Spleen (tissue), 7 donors: ENCODE measurements around the gene DACT1.

ENCODE experiments used
- POLR2A ChIP-seq, 3 donors: fragments of 450-650 bp; IDR thresholded peaks; one replicate each; pipeline ENCODE4 v1.5.1; 2017; ENCODE audit warnings: antibody characterized with exemption in 3 of 3, mild to moderate bottlenecking in 1 of 3
- TF ChIP-seq, protein P1 (sequence below), 11 experiments: fragments of 200-600 bp in 7 of 11; fragments of 450-650 bp in 4 of 11; sonication (generic) in 4 of 11; IDR thresholded peaks in 8 of 11; conservative IDR thresholded peaks in 3 of 11; 1 replicate in 7 of 11; 2 replicates in 4 of 11; pipeline versions ENCODE4 v1.4.0 to v1.8.0; 2016 to 2021; ENCODE audit warnings: antibody characterized with exemption in 11 of 11, inconsistent platforms in 4 of 11, mild to moderate bottlenecking in 1 of 11
- donor health status: DM: no; HTN: no; CAD: no; lungs with moderate emphysema.
- donor health status: DM: no; HTN: no; CAD: no.
- donor health status: DM: no; HTN: no; CAD: no.

DNA sequence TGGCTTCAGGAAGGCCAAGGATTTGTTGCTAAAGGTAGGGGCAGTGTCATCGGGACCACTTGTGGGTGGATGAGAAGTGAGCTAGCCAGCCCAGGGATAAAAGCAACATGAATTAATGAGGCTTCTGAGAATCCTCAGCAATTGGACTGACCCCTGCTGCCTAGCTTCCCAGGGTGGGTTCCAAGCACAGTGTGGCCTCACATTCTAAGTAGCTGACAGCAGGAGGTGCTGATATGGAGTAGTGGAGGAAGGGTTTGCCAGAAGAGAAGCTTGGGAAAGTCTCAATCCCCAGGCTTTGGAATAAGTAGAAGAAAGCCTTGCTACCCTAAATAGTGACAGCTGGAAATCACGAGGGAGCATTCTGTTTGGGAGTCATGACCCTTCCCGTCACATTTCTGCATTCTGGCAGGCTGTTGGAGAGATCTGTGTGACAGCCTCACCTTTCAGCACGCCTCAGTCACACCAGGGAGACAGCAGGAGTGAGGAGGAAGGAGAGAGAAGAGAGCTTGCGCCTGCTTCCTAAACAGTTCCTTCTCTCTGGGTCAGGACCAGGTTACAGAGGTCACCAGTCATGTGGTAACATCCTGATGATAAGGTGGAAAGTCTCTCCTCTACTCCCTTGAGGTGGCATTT is 31.2 kb downstream of the DACT1 start:
- TF ChIP-seq, protein P1, sequence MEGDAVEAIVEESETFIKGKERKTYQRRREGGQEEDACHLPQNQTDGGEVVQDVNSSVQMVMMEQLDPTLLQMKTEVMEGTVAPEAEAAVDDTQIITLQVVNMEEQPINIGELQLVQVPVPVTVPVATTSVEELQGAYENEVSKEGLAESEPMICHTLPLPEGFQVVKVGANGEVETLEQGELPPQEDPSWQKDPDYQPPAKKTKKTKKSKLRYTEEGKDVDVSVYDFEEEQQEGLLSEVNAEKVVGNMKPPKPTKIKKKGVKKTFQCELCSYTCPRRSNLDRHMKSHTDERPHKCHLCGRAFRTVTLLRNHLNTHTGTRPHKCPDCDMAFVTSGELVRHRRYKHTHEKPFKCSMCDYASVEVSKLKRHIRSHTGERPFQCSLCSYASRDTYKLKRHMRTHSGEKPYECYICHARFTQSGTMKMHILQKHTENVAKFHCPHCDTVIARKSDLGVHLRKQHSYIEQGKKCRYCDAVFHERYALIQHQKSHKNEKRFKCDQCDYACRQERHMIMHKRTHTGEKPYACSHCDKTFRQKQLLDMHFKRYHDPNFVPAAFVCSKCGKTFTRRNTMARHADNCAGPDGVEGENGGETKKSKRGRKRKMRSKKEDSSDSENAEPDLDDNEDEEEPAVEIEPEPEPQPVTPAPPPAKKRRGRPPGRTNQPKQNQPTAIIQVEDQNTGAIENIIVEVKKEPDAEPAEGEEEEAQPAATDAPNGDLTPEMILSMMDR (IDR thresholded peaks at IDR 0.05 in 8 of 11, conservative IDR thresholded peaks at IDR 0.05 in 3 of 11) = no peak
- TF ChIP-seq POLR2A (IDR thresholded peaks at IDR 0.05) = no peak
